ENCODE results near the gene SNRNP48. TPM values are rescaled to one million over a fixed set of nuclear protein-coding genes. Genes with fewer than 3 reads are reported as not detected.

SNRNP48 gene, protein sequence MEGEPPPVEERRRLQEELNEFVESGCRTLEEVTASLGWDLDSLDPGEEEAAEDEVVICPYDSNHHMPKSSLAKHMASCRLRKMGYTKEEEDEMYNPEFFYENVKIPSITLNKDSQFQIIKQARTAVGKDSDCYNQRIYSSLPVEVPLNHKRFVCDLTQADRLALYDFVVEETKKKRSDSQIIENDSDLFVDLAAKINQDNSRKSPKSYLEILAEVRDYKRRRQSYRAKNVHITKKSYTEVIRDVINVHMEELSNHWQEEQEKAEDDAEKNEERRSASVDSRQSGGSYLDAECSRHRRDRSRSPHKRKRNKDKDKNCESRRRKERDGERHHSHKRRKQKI
- total RNA-seq, result 10 to 100 TPM; 15.1 to 16.3 TPM

DNA sequence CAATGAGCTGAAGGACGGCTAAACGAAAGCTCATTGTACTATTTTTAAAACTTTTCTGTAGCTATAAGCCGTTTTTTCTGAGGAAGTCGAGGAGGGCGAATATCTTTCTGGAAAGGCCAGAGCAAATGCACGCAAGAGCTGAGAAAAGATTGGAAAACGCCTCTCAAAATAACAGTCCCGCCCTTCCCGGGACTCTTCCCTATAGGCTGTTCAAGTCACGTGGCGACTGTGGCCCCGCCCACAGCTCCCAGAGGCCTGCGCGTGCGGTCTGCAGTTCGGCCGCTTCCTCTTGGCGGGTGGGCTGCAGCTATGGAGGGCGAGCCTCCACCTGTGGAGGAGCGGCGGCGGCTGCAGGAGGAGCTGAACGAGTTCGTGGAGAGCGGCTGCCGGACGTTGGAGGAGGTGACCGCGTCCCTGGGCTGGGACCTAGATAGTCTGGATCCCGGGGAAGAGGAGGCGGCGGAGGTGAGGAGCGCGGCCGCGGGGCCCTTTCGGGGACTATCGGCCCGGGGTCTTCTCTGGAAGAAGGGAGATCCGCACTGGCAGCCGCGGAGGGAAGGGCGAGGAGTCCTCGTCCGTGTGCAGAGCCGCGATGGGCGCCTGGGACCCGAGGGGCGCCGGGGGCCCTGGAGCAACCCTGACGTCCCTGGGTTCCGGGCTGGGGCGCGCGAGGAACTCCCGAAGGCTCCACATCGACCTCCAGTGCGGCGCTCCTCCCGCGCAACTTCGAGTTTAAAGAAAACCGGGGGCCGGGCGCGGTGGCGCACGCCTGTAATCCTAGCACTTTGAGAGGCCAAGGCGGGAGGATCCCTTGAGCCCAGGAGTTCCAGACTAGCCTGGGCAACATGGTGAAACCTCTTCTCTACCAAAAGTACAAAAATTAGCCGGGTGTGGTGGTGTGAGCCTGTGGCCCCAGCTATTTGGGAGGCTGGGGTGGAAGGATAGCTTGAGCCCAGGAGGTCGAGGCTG is at the start of gene SNRNP48:
SNRNP48 (plus strand) TSS at position 250 of the 969 bp plus-strand sequence; CDS start at position 310, 60 bp downstream.

DNA sequence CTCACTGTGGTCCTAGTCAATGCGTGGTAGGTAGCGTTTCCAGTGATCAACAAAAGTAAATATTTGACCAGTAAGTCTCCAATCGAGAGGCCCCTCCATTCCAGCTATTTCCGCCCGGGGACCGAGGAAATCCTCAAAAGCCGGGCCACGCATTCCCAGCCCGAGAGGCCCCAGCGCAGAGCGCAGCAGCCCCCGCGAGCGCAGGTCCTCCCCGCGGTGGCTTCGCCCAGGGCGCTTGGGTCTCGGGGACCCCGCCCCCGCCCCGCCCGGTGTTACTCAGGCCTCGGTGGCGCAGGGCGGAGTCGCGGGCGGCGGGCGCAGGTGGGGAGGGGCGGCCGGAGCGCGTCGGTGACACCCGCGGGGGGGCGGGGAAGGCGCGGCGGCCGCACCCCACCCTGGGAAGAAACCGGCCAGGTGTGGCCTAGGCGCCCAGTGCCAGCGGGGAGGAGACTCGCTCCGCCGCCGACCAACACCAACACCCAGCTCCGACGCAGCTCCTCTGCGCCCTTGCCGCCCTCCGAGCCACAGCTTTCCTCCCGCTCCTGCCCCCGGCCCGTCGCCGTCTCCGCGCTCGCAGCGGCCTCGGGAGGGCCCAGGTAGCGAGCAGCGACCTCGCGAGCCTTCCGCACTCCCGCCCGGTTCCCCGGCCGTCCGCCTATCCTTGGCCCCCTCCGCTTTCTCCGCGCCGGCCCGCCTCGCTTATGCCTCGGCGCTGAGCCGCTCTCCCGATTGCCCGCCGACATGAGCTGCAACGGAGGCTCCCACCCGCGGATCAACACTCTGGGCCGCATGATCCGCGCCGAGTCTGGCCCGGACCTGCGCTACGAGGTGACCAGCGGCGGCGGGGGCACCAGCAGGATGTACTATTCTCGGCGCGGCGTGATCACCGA is 48.6 kb upstream of the SNRNP48 start, which contains the start of gene DSP:
DSP (plus strand) TSS at position 497 of the 890 bp plus-strand sequence; CDS start at position 742, 245 bp downstream.

Other genes with a start within 250 kb of the SNRNP48 start
- not detected for gene CAGE1, start 200.5 kb upstream of the SNRNP48 start, total RNA-seq
- gene RIOK1, start 200.4 kb upstream of the SNRNP48 start, total RNA-seq, result 10 to 100 TPM; 27.4 to 30.5 TPM
- gene DSP, start 48.5 kb upstream of the SNRNP48 start, total RNA-seq, result under 1 TPM; 0.15 to 0.19 TPM
- gene BMP6, start 135.9 kb downstream of the SNRNP48 start, total RNA-seq, result not detected